HG02763 (cell line): Measurements from ENCODE around the gene ADAM29.
"Not testable (repeated sequence)": the region's sequence is repeated elsewhere in the genome, so short reads cannot be mapped to it uniquely, and the experiment has no call there.

Experiments used
- ATAC-seq: cut with Tn5 transposase; IDR thresholded peaks from one replicate; pipeline ENCODE4 v1.9.1; 2021; ENCODE audit warnings: mild to moderate bottlenecking, moderate library complexity; ENCODE audit not compliant: unreplicated experiment

The ADAM29 gene

DNA sequence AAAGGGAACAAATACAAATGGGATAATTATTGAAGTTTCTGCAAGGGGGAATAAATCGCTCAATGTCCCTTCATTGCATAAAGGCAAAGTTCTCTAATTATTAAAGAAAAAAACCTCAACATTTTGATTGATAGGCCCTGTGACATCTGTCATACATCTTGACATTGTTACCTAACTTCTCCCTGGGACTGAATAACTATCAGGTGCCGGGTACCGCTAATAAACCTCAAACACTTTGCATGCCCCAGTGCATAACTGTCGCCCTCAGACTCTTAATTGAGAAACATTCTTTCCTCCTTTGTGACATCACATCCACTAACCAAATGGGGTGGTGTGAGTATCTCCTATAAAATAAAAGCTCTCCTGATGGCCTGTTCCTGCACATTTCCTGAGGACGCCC, at the start of gene ADAM29:
TSS of gene ADAM29 (plus strand) at position 301 of the 400 bp plus-strand sequence. CDS start 57,168 bp downstream, outside the sequence.
- ATAC-seq = no peak

DNA sequence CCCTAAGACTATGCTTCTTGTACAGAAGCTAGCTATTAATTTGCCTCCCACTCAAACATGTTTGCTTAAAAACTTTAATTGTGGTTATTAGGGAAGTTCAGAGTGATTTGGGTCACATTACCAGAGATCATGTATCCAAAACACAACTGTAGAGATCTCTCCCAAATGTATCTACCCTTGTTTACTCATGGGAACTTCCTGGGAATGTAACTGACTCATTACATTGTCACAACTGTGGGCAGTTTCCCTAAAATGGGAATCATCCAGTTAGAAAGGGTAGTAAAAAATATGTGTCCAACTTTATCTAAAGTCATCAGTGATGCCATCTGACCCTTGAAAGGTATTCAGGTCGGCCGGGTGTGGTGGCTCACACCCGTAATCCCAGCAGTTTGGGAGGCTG, 48.8 kb upstream of the ADAM29 start:
- ATAC-seq = no peak

DNA sequence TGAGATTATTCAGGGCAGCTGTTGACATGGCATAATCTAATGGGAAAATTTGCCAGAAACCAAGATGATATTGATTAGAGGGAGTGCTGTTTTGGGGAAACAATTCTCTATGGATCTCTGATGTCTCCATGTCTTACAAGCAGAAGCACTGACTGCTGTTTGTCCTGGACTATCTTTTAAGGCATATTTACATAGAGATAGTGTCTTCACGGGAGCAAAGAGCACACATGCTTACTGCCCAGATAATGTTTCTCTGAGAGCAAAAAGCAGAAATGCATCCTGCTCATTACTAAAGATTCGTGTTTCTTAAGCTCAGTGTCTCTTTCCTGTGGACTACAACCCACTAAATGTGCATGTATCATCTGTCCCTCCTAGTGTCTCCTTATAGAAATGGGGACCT, 47.8 kb upstream of the ADAM29 start:
- ATAC-seq = no peak

DNA sequence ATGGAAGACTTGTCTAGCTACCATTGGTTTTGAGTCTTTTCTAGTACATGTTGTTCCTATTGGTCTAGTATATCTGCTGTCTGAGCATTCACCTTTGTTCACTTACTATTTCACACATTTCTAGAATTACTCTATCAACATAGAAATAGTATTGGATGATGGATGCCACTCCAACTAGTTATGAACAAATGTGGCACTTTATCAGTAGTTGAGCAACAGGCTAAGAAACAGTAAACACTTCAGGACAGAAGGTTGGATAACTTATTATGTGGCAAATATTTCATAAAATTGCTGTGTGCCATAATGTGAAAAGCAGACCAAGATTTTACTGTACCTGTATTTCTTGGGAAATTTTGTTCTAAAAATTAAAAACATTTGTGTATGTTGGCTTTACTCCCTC, 46.8 kb upstream of the ADAM29 start:
- no peak for ATAC-seq

DNA sequence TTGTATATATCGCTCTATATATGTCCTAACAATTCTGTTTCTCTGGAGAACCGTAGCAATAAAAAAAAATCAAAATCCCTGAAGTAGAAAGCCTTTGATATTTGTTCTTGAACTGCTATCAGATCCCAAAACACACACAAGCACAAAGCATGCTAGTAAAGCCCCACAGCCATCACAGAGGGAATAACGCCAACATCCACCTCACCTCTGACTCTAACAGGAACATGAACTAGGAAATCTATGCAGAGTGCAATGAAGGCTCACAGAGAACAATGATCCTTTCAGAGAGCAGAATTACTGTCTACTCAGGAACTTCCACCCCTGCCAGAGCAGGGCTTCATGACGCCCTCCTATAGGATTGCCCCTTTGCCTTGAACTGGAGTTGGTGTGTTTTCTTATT, 45.0 kb upstream of the ADAM29 start:
- ATAC-seq = not testable (repeated sequence)

DNA sequence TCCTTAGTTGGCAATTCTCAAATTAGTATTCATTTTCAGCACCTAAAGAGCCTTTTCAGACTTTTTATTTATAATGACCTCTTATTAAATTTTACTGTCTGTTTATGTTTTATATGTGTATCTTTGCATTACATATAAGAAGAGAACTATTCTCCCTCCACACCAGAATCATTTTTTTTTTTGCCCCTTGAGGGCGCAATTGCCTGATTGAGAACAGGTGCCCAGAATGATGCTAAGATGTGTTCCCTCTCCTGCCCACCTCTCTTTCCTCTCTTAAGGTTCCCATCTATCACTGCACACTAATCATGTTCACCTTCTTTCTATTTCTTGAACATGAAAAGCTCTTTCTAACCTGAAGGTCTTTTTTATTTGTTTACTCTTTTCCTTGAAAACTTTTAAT, 44.2 kb upstream of the ADAM29 start:
- peak; percentile 63 for ATAC-seq

DNA sequence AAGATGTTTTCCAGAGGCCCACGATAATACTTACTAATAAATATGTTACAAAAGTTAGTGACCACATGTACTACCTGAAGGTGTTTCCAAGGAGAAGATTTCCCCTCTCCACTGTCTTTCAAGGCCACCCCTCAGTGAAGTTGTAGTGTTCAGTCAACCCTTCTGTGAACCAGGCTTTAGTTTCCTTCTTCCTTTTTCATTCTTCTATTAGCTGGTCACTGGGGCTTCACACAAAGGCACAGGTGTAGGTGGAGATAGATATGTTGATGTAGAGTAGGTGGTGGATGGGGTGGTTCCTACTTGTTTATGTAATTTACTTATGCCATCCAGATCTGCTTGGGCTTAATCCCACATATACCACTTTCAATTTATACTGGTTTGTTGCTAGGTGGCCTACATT, 43.3 kb upstream of the ADAM29 start:
- no peak for ATAC-seq

DNA sequence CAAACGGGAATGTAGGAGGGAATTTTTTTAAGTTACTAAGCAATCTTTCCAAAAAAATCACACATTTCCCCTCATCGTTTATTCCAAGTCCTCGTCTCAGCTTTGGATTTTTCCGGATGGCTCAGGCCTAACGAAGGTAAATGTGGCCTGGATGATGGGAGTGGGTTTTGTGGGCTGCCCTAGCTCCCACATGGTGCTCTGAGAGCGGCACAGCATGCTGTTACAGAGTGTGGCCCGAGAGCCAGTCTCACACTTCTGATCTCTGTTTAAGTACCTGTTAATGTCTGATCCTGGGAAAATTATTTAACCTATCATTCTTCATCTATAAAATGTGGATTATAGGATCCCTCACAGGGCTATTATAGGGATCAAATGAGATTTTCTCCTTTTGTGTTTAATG, 38.2 kb upstream of the ADAM29 start:
- ATAC-seq = no peak

DNA sequence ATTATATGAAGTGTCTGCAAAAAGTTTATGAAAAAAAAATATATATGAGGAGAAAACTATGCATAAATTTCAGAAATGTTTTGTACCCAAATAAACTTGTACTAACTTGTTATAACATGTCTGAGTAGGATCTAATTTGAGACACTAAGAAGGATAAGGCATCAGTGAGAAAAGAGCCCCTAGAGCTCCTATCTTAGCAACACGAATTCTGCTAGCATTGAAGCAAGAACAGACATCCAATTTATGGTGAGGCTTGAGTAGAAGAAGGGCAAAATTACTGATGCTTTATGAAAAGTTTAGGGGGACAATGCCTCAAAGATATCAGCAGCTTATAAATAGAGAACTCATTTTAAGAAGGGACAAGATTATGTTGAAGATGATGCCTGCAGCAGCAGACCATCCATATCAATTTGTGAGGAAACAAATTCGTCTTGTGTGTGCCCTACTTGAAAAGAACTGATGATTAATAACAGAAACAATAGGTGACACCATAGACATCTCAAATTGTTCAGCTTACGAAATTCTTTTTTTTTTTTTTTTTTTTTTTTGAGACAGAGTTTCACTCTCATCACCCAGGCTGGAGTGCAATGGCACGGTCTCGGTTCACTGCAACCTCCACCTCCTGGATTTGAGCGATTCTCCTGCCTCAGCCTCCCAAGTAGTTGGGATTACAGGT, 35.7 kb upstream of the ADAM29 start:
- no peak for ATAC-seq

DNA sequence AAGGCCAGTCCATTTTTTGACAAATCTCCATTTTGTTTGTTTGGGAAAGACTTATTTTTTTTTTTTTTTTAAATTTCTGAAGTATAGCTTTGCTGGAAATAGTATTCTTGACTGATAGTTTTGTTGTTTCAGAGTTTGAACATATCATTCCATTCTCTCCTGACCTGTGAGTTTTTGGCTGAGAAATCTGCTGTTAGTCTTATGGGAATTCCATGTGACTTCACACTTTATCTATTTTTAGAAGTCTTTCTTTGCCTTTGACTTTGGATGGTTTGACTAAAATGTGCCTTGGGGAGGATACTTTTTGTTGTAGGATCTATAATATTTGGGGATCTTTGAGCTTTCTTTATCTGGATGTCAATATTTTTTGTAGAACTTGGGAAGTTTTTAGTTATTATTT, 10.7 kb upstream of the ADAM29 start:
- ATAC-seq = no peak

DNA sequence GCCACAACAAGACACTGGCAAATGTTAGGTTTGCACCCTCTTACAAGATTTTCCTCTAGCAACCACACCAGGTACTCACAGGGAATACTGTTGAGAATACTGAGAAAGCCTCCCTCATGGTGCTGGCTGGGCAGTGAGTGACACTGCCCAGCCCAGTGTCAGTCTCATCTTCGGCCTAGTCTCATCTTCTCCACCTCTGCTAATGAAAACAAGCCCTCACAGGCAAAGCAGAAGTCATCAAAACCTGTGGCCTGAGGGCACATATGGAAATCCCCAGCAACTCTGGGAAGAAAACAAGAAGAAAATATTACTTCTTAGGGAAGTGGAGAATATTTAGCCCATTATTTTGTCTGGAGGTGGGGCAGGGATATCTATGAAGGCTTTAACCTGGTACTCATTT, 7.9 kb upstream of the ADAM29 start:
- ATAC-seq = no peak

DNA sequence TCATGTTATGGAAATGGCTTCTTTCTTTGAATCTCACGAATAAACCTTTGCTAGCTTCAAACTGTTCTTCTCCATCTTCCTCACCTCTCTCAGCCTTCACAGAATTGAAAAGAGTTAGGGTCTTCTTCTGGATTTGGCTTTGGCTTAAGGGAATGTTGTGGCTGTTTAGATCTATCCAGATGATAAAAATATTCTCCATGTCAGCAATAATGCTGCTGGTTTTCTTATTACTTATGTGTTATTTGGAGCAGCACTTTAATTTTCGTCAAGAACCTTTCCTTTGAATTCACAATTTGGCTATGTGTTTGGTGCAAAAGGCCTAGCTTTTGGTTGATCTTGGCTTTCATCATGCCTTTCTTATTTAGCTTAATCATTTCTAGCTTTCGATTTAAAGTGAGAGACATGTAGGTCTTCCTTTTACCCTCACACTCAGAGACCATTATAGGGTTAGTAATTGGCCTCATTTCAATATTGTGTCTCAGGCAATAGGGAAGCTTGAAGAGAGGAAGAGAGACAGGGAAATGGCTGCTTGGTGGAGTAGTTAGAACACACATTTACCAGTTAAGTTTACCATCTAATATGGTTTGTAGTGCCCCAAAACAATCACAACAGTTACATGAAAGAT, 5.1 kb upstream of the ADAM29 start:
- ATAC-seq = no peak

DNA sequence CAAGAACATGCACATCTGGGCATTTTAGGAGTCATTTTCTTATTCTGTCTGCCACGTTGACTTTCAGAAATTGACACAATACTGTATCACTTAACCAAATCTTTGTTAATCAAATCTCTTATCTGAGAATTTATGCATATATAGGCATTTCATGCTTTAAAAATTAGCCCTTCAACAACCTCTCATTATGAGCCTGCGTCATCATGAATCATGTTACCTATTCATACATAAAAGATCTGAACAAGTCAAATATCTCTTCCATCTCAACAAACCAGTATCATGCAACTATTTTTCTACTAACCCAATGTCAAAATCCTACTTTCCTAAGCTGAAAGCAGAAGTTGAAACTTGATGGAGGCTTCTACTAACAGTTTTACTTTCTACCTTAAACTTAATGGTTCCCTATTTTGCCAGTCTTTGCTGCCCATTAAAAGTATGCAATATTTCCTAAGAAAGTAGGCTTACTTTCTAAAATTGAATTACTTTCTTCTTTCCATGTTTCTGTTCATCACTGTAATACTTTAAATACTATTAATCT, 1.8 kb downstream of the ADAM29 start:
- no peak for ATAC-seq

DNA sequence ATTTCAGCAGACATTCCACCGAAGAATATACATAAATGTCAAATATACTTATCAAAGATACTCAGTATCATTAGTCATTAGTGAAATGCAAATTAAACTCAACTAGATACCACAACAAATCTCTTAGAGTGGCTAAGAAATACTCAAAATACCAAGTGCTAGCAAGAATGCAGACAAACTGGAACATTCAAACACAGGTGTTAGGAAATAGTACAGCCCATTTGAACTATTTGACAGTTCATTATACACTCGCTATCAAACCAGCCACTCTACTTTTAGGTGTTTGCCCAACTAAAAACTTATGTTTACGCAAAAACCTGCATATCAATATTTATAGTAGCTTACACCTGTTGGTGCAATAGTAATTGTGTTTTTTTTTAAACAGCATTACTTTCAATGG, 8.8 kb downstream of the ADAM29 start:
- no peak for ATAC-seq

DNA sequence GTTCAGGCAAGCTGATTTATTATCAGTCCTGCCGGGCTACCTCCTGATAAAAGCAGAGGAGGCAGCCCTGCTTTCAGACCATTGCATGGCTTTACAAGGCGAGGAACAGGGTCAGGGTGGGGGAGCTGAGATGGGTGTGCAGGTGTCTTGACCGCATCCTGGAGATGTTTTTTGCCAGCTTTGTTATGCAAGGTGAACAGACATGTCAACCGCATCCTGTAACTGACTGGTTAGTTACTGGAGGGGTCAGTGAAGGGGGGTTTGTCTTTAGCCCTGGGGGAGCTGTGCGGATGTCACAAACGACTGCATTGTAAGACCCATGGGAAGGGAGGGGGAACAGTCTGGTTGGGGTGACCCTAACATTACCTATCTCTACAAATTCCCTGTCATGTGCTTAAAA, 10.0 kb downstream of the ADAM29 start:
- peak; percentile 58 for ATAC-seq

DNA sequence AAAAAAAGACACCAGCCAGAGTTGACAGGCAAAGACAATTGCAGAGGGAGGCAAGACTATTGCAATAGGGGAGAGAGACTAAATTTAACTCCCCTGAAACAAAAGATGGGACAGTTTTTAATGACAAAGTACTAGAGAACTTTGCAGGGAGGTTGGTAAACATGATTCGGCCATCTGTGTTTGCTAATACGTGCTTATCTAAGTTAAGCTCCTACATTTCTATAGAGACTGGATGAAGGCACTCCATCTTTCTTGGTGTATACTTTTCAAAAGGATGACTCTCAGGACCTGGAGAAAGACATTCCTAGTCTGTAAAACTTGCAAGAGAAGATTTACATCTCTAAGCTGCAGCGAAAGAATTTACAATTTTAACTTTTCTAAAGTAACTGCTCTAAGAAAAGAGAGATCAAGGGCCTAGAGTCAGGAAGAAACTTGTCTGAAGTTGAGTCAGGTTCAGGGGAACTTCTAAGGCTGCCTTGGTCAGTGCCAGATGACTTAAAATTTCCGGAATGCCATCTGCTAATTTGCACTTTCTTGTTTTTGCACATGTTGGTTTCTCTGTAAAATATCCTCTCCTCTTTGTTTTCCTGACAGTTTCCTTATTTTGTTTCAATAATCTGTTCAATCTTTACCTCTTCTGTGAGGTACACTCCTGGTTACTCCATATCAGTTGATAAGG, 10.6 kb downstream of the ADAM29 start:
- ATAC-seq = peak; percentile 24

DNA sequence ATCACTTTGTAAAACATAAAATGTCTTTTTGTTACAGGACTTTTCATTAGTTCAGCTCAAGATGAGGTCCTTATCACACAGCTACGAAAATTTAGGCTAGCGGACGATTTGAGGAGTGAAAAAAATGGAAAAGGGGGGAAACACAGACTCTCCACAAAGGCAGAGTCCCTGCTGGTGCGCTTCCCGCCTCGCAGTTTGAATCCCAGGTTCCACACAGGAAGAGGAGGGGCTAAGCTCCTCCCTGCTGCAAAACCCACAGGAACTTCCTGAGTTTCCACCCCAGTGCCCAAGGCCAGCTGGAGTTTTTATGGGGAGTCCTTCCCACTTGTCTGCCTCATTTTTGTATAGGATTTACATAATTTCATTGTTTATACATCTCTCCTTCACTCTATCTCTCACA, 11.2 kb downstream of the ADAM29 start:
- peak; percentile 12 for ATAC-seq

DNA sequence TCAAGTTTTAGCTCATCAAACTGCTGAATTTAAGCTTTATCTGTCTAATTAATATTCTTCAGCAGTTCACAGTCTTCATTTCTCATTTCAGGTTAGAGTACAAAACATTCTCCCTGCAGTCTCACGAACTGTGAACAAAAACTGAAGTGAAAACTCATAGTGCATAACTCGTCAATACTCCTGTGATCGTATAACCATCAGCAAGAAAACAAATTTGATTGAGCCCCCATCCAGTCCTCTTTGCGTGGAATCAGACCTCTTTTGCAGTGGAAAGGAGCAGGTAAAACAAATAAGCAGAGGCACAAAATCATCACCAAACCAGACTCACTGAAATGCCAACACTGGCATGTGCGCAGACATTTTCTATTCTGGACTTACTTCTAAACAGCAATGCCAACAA, 12.7 kb downstream of the ADAM29 start:
- no peak for ATAC-seq

DNA sequence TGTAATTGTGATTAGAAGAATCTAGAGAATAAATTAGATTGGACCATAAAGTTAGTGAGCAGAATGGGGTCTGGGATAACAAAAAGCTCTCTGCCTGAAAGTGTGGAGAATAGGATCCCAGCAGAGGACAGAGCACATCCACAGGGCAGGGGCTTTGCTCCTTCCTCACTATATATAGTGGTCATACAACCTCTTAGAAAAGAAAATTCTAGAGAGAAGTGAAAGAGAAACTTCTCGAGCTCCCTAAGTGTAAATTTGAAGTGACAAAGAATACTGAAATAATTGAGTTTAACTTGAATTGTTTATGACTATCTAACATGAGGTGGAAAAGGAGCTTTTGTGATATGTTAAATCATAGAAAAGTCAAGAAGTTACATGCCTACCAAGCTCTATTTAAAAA, 14.9 kb downstream of the ADAM29 start:
- ATAC-seq = no peak

DNA sequence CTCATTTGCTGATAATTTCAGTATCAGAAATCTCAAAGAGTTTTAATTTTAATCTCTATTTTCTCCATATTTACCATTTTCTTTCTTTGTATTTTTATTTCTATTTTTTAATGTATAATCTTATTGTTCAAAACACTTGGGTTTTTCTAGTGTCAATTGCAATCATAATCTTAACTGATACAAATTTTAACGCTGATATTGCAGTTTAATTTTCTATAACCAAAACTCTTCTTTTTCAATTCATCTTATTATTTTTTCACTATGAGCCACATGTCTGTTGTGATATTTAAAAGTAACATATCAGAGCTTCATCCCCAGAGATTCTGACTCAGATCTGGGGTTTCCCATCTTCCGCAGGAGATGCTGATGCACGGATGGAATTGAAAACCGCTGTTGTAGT, 16.2 kb downstream of the ADAM29 start:
- no peak for ATAC-seq

DNA sequence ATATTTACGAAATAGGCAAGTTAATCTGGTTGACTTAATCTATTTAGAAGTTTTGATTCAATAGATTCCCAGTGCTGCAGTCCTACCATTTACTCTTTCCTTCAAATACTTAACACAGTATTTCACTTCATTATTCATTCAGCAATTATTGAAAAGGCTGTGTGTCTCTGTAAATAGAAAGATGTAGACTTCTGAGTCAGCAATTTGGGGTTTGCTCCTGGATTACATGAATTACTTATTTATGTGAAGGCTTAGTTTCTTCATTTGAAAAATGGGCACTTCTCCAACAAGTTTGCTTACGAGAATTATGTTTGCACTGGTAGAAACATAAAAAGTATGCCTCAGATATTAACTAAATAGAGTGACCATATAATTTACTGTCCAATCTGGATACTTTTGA, 17.4 kb downstream of the ADAM29 start:
- no peak for ATAC-seq

DNA sequence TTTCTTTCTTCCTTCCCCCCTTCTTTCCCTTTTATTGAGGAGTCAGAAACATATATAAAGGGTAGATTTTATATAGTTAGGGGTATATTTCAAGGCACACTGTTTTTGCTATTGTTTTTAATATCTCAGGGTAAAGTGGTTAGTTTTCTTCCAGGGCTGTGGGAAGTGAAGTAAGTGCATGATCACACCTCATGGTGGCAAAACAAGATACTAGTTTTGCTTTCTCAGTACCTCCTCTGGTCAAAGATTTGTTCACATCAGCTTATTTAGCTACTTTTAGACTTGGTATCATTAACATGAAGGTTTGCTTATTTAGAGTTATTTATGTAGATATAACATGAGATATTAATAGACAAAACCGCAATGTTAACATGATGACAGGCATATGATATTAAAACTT, 21.8 kb downstream of the ADAM29 start:
- ATAC-seq = no peak
